Colonic mucosa (tissue), 4 donors: ENCODE results near the gene SLC7A6. TPM values are rescaled to one million over a fixed set of nuclear protein-coding genes. Genes with fewer than 3 reads are reported as not detected.

ENCODE experiments used
- DNase-seq: peaks from one replicate; pipeline ENCODE4 v3.0.0-alpha.2; 2020
- H3K27ac ChIP-seq: fragments of 200-600 bp; one replicate; pipeline ENCODE4 v1.8.0; 2021
- H3K27me3 ChIP-seq: fragments of 200-600 bp; one replicate; pipeline ENCODE4 v1.8.0; 2021
- H3K36me3 ChIP-seq: fragments of 200-600 bp; one replicate; pipeline ENCODE4 v1.8.0; 2021
- H3K4me1 ChIP-seq: fragments of 200-600 bp; one replicate; pipeline ENCODE4 v1.8.0; 2021; ENCODE audit warnings: mild to moderate bottlenecking
- H3K4me3 ChIP-seq: fragments of 200-600 bp; one replicate; pipeline ENCODE4 v1.8.0; 2021
- H3K9ac ChIP-seq, 2 donors: one replicate each; pipeline ENCODE4 v1.7.0; 2013; ENCODE audit warnings: control low read depth in 2 of 2, low read depth in 2 of 2, low read length in 2 of 2
- H3K9me3 ChIP-seq: fragments of 200-600 bp; one replicate; pipeline ENCODE4 v1.8.0; 2021
- CTCF ChIP-seq: fragments of 200-600 bp; IDR thresholded peaks from one replicate; pipeline ENCODE4 v1.8.0; 2022; ENCODE audit warnings: antibody characterized with exemption, mild to moderate bottlenecking
- intact Hi-C: fragments of 100-400 bp; cut with DNase I; formaldehyde crosslinking; loops from one replicate; pipeline ENCODE4 v1.14.1; 2022
- total RNA-seq, 2 donors: library from RNA; stranded (reverse); fragmentation: NEBNext Ultra II Directional in 1 of 2; extraction: Animal tissue kit (Norgen Biotek cat#: 25700) in 1 of 2; gene quantifications; one replicate each; pipeline ENCODE4 v1.2.1, GENCODE V29; 2021
- donor health status: healthy.
- donor health status: DM: no; HTN: no; CAD: no.
- donor health status: DM: no; HTN: no; CAD: no.

Gene SLC7A6
- total RNA-seq, 2 donors from 2014 or later = 22.0 to 42.2 TPM

GRCh38 chr16:68299571-68300453, 35.5 kb downstream of the SLC7A6 start:
- Histone ChIP-seq H3K4me3 (no peak overlapping the region), H3K4me1 (no peaks in the 10 kb centered on the region), H3K9me3 (no peaks in the 10 kb centered on the region), H3K36me3 (peaks cover 15% of the 10 kb centered on the region), H3K27me3 (no peaks in the 10 kb centered on the region), H3K9ac (no peak overlapping the region), H3K27ac (no peak overlapping the region)
- no peak for TF ChIP-seq CTCF
- DNase-seq = no peak
- intact Hi-C loops = no loop called here

GRCh38 chr16:68300734-68301459, 36.6 kb downstream of the SLC7A6 start:
- no peak for DNase-seq
- Histone ChIP-seq H3K9ac (no peak overlapping the region), H3K27ac (no peak overlapping the region), H3K27me3 (no peaks in the 10 kb centered on the region), H3K4me1 (no peaks in the 10 kb centered on the region), H3K36me3 (peaks cover 15% of the 10 kb centered on the region), H3K9me3 (no peaks in the 10 kb centered on the region), H3K4me3 (no peak overlapping the region)
- intact Hi-C loops = no loop called here
- TF ChIP-seq CTCF = no peak

- no peak for TF ChIP-seq CTCF
- no peaks in the 10 kb centered on the region for H3K27me3 ChIP-seq
These were observed 42.3 kb downstream of the SLC7A6 start for GRCh38 chr16:68306633-68307032.

GRCh38 chr16:68309799-68310198, 45.5 kb downstream of the SLC7A6 start:
- peaks cover 5% of the 10 kb centered on the region for H3K36me3 ChIP-seq
- no peaks in the 10 kb centered on the region for H3K27me3 ChIP-seq
- H3K4me3 ChIP-seq = peak overlapping the region; percentile 89
- TF ChIP-seq CTCF = no peak
- H3K4me1 ChIP-seq = peaks cover 16% of the 10 kb centered on the region
- peak overlapping the region; percentile 77 to 87 for H3K9ac ChIP-seq
- H3K9me3 ChIP-seq = no peaks in the 10 kb centered on the region
- intact Hi-C loops = loop anchor here (5.0 kb wide), 1 partner anchor 47 kb away; the partner anchor contains the start of gene SLC7A6
- peak overlapping the region; percentile 82 for H3K27ac ChIP-seq
- DNase-seq = no peak

More at GRCh38 chr16:68306633-68307032, 42.3 kb downstream of the SLC7A6 start:
- no peak overlapping the region for H3K27ac ChIP-seq
- peaks cover 5% of the 10 kb centered on the region for H3K36me3 ChIP-seq
- H3K4me1 ChIP-seq = peaks cover 13% of the 10 kb centered on the region
- DNase-seq = no peak
- H3K9ac ChIP-seq = no peak overlapping the region
- no peak overlapping the region for H3K4me3 ChIP-seq
- intact Hi-C loops = no loop called here
- no peaks in the 10 kb centered on the region for H3K9me3 ChIP-seq

- H3K27ac ChIP-seq = peak overlapping the region; percentile 82
- intact Hi-C loops = loop anchor here (5.0 kb wide), 1 partner anchor 48 kb away; the partner anchor contains the start of gene SLC7A6
- H3K27me3 ChIP-seq = no peaks in the 10 kb centered on the region
- H3K4me3 ChIP-seq = peak overlapping the region; percentile 89
- H3K9me3 ChIP-seq = no peaks in the 10 kb centered on the region
- TF ChIP-seq CTCF = no peak
- H3K36me3 ChIP-seq = peaks cover 5% of the 10 kb centered on the region
- peak; percentile 20 for DNase-seq
- peaks cover 16% of the 10 kb centered on the region for H3K4me1 ChIP-seq
- peak overlapping the region; percentile 77 to 87 for H3K9ac ChIP-seq
These were observed 46.1 kb downstream of the SLC7A6 start for GRCh38 chr16:68310437-68310773.
